ENCODE data around the gene TBX18. TPM values are rescaled to one million over a fixed set of nuclear protein-coding genes. Genes with fewer than 3 reads are reported as not detected.

The TBX18 gene
- total RNA-seq, 3 donors from 2014 or later: 0.23 to 1.7 (median 0.82) TPM

DNA sequence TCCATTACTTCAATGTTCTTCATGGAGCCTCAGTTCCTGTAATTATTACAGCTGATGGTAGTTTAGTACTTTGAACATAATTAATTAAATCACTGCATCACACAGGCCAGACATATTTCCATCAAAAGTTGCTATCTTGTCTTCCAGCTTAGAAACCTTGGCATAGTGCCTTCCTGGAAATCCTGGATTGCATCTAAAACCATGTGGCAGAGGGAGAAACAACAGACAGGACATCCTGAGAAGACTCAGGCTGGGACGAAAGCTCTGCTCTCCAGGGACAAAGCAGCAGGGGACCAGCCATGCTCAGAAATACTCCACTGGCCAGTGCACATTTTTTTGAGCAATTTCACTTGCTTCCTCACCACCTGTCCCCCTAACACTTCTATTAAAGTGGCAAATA lies 55.3 kb downstream of the TBX18 start:
- Histone ChIP-seq H3K4me1 (ENCODE audit: low read depth) (no peaks in the 10 kb centered on the region), H3K36me3 (ENCODE audit: low read depth) (no peaks in the 10 kb centered on the region), H3K9me3 (no peaks in the 10 kb centered on the region), H3K4me3 (no peak overlapping the region)
- ATAC-seq: no peak
- intact Hi-C loops (cut with DNase I, micrococcal nuclease): no loop called here
- DNase-seq: no peak
- TF ChIP-seq, protein P1, sequence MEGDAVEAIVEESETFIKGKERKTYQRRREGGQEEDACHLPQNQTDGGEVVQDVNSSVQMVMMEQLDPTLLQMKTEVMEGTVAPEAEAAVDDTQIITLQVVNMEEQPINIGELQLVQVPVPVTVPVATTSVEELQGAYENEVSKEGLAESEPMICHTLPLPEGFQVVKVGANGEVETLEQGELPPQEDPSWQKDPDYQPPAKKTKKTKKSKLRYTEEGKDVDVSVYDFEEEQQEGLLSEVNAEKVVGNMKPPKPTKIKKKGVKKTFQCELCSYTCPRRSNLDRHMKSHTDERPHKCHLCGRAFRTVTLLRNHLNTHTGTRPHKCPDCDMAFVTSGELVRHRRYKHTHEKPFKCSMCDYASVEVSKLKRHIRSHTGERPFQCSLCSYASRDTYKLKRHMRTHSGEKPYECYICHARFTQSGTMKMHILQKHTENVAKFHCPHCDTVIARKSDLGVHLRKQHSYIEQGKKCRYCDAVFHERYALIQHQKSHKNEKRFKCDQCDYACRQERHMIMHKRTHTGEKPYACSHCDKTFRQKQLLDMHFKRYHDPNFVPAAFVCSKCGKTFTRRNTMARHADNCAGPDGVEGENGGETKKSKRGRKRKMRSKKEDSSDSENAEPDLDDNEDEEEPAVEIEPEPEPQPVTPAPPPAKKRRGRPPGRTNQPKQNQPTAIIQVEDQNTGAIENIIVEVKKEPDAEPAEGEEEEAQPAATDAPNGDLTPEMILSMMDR (IDR thresholded peaks at IDR 0.05): no peak

- ATAC-seq (no peak), DNase-seq (no peak)
- Histone ChIP-seq H3K9me3 (peaks cover 2% of the 10 kb centered on the region), H3K4me1 (ENCODE audit: low read depth) (no peaks in the 10 kb centered on the region), H3K4me3 (no peak overlapping the region), H3K36me3 (ENCODE audit: low read depth) (no peaks in the 10 kb centered on the region)
- TF ChIP-seq, protein P1 (IDR thresholded peaks at IDR 0.05): no peak
- intact Hi-C loops (cut with DNase I, micrococcal nuclease): no loop called here
Observed at GRCh38 chr6:84707171-84707570, 57.2 kb downstream of the TBX18 start.

- no peaks in the 10 kb centered on the region for H3K36me3 ChIP-seq (ENCODE audit: low read depth)
- no peaks in the 10 kb centered on the region for H3K9me3 ChIP-seq
- H3K4me3 ChIP-seq: no peak overlapping the region
- DNase-seq (no peak), ATAC-seq (no peak)
- H3K4me1 ChIP-seq (ENCODE audit: low read depth): no peaks in the 10 kb centered on the region
- intact Hi-C loops (cut with DNase I, micrococcal nuclease): no loop called here
- TF ChIP-seq, protein P1 (IDR thresholded peaks at IDR 0.05): no peak
Observed at GRCh38 chr6:84696166-84696565, 68.2 kb downstream of the TBX18 start.

GRCh38 chr6:84691978-84692623 lies 72.3 kb downstream of the TBX18 start:
- ATAC-seq: no peak
- no peak for DNase-seq
- TF ChIP-seq, protein P1 (IDR thresholded peaks at IDR 0.05): no peak
- Histone ChIP-seq H3K36me3 (ENCODE audit: low read depth) (no peaks in the 10 kb centered on the region), H3K4me3 (no peak overlapping the region), H3K4me1 (ENCODE audit: low read depth) (no peaks in the 10 kb centered on the region), H3K9me3 (no peaks in the 10 kb centered on the region)
- intact Hi-C loops (cut with DNase I, micrococcal nuclease): no loop called here

GRCh38 chr6:84688141-84688873 lies 76.1 kb downstream of the TBX18 start:
- Histone ChIP-seq H3K9me3 (no peaks in the 10 kb centered on the region), H3K4me3 (no peak overlapping the region), H3K4me1 (ENCODE audit: low read depth) (no peaks in the 10 kb centered on the region), H3K36me3 (ENCODE audit: low read depth) (no peaks in the 10 kb centered on the region)
- ATAC-seq (no peak), DNase-seq (no peak)
- intact Hi-C loops (cut with DNase I, micrococcal nuclease): no loop called here
- TF ChIP-seq, protein P1 (IDR thresholded peaks at IDR 0.05): no peak

Data from mucosa of descending colon (tissue), 3 donors.